BE2C (cell line): ENCODE data around the gene LRFN4.

Experiments used
- DNase-seq: peaks from one replicate; pipeline ENCODE4 v3.0.0-alpha.2; 2020
- H3K27me3 ChIP-seq: fragments of 250-450 bp; sonication (Bioruptor Pico); 2 replicates; pipeline ENCODE4 v1.5.1; 2020; ENCODE audit warnings: mild to moderate bottlenecking
- H3K36me3 ChIP-seq: fragments of 250-450 bp; sonication (Bioruptor Pico); 2 replicates; pipeline ENCODE4 v1.5.1; 2020; ENCODE audit warnings: mild to moderate bottlenecking
- H3K4me1 ChIP-seq: fragments of 250-450 bp; sonication (Bioruptor Pico); 2 replicates; pipeline ENCODE4 v1.5.1; 2020
- H3K4me3 ChIP-seq: 2 replicates; pipeline ENCODE4 v1.5.1; 2011; ENCODE audit warnings: low read depth, low read length
- H3K9me3 ChIP-seq: fragments of 250-450 bp; sonication (Bioruptor Pico); 2 replicates; pipeline ENCODE4 v1.5.1; 2020
- CTCF ChIP-seq: IDR thresholded peaks from 2 replicates; pipeline ENCODE4 v1.5.1; 2012; ENCODE audit warnings: mild to moderate bottlenecking, low read depth, low read length

The LRFN4 gene

GRCh38 chr11:66858939-66859685, 2.2 kb downstream of the LRFN4 start:
- H3K4me3 ChIP-seq, result no peak overlapping the region
- no peak for DNase-seq
- H3K36me3 ChIP-seq, result peaks cover 43% of the 10 kb centered on the region
- no peaks in the 10 kb centered on the region for H3K9me3 ChIP-seq
- no peaks in the 10 kb centered on the region for H3K27me3 ChIP-seq
- H3K4me1 ChIP-seq, result peaks cover 7% of the 10 kb centered on the region
- no peak for TF ChIP-seq CTCF

- H3K36me3 ChIP-seq, result peaks cover 43% of the 10 kb centered on the region
- TF ChIP-seq CTCF, result no peak
- H3K9me3 ChIP-seq, result no peaks in the 10 kb centered on the region
- H3K27me3 ChIP-seq, result no peaks in the 10 kb centered on the region
- no peak overlapping the region for H3K4me3 ChIP-seq
- DNase-seq, result no peak
- H3K4me1 ChIP-seq, result peaks cover 7% of the 10 kb centered on the region
These were observed 3.0 kb downstream of the LRFN4 start for GRCh38 chr11:66859686-66860448.

GRCh38 chr11:66860449-66860831, 3.6 kb downstream of the LRFN4 start:
- peaks cover 43% of the 10 kb centered on the region for H3K36me3 ChIP-seq
- H3K4me3 ChIP-seq, result no peak overlapping the region
- no peak for DNase-seq
- no peaks in the 10 kb centered on the region for H3K27me3 ChIP-seq
- TF ChIP-seq CTCF, result no peak
- peaks cover 7% of the 10 kb centered on the region for H3K4me1 ChIP-seq
- H3K9me3 ChIP-seq, result no peaks in the 10 kb centered on the region

GRCh38 chr11:66861038-66861773, 4.3 kb downstream of the LRFN4 start:
- no peak overlapping the region for H3K4me3 ChIP-seq
- DNase-seq, result no peak
- peaks cover 4% of the 10 kb centered on the region; the same call in 1 of the 2 replicates for H3K4me1 ChIP-seq
- H3K27me3 ChIP-seq, result no peaks in the 10 kb centered on the region
- peaks cover 43% of the 10 kb centered on the region for H3K36me3 ChIP-seq
- no peaks in the 10 kb centered on the region for H3K9me3 ChIP-seq
- TF ChIP-seq CTCF, result no peak

GRCh38 chr11:66861774-66862558, 5.1 kb downstream of the LRFN4 start:
- no peak for DNase-seq
- H3K4me1 ChIP-seq, result peaks cover 4% of the 10 kb centered on the region; the same call in 1 of the 2 replicates
- TF ChIP-seq CTCF, result no peak
- no peaks in the 10 kb centered on the region for H3K9me3 ChIP-seq
- H3K27me3 ChIP-seq, result no peaks in the 10 kb centered on the region
- no peak overlapping the region for H3K4me3 ChIP-seq
- peaks cover 43% of the 10 kb centered on the region for H3K36me3 ChIP-seq
